D721Med (cell line): ENCODE measurements around the gene ITGB5.
A peak's percentile ranks its signal among the peaks of the same experiment; 100 is the strongest.

Experiments used
- DNase-seq: peaks from one replicate; pipeline ENCODE4 v3.0.0; 2011; ENCODE audit warnings: low spot score; ENCODE audit not compliant: insufficient read length
- FAIRE-seq: peaks from 2 replicates; lab custom pipeline; 2011; peaks lifted over from hg19 to GRCh38; lab: Jason Lieb, UNC
- CTCF ChIP-seq: IDR thresholded peaks from 2 replicates; pipeline ENCODE4 v1.5.1; 2012; ENCODE audit warnings: mild to moderate bottlenecking, control low read depth; ENCODE audit not compliant: insufficient read depth; ENCODE audit errors: missing control alignments

ITGB5 gene

GRCh38 chr3:124765197-124765840, 121.8 kb downstream of the ITGB5 start:
- DNase-seq (no peak), FAIRE-seq (no peak)
- TF ChIP-seq CTCF: no peak

- DNase-seq (no peak), FAIRE-seq (no peak)
- TF ChIP-seq CTCF: no peak
Measured at GRCh38 chr3:124764746-124765145, 122.4 kb downstream of the ITGB5 start.

- no peak for DNase-seq
- TF ChIP-seq CTCF: no peak
- no peak for FAIRE-seq
Measured at GRCh38 chr3:124763644-124764358, 123.4 kb downstream of the ITGB5 start.

GRCh38 chr3:124763206-124763605, 124.0 kb downstream of the ITGB5 start:
- FAIRE-seq: no peak
- TF ChIP-seq CTCF: no peak

GRCh38 chr3:124762661-124763011, 124.5 kb downstream of the ITGB5 start:
- FAIRE-seq (no peak), DNase-seq (no peak)
- TF ChIP-seq CTCF: no peak

More at GRCh38 chr3:124763206-124763605, 124.0 kb downstream of the ITGB5 start:
- DNase-seq: no peak

GRCh38 chr3:124761935-124762660, 125.1 kb downstream of the ITGB5 start:
- no peak for TF ChIP-seq CTCF
- DNase-seq (no peak), FAIRE-seq (no peak)

GRCh38 chr3:124761250-124761796, 125.8 kb downstream of the ITGB5 start:
- DNase-seq (peak; percentile 61), FAIRE-seq (peak; percentile 61)
- TF ChIP-seq CTCF: peak; percentile 92
